Measurements from ENCODE around the gene TMEM109.

DNA sequence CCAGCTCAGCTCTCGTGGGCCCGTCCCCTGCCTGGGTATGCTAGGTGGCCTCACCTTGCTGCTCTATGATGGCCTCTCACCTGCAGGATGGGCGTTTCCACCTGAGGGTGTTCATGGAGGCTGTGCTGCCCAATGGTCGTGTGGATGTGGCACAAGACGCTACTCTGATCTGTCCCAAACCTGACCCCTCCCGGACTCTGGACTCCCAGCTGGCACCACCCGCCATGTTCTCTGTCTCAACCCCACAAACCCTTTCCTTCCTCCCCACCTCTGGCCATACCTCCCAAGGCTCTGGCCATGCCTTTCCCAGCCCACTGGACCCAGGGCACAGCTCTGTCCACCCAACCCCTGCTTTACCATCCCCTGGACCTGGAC is 44.5 kb upstream of the TMEM109 start:
- TF ChIP-seq POLR2A (IDR thresholded peaks at IDR 0.05; ENCODE audit: low read depth, low read length) (no peak), BHLHE40 (IDR thresholded peaks at IDR 0.05; ENCODE audit: low read depth, low read length) (no peak), CHD1 (IDR thresholded peaks at IDR 0.05; ENCODE audit: low read depth, low read length) (no peak), RCOR1 (IDR thresholded peaks at IDR 0.05; ENCODE audit: insufficient replicate concordance, low read length) (no peak), SMC3 (IDR thresholded peaks at IDR 0.05; ENCODE audit: low read depth, low read length) (no peak), RAD21 (IDR thresholded peaks at IDR 0.05; ENCODE audit: low read length) (no peak), RFX5 (IDR thresholded peaks at IDR 0.05; ENCODE audit: low read depth, low read length) (no peak), CEBPB (IDR thresholded peaks at IDR 0.05; ENCODE audit: low read depth, low read length) (no peak), MAZ (IDR thresholded peaks at IDR 0.05; ENCODE audit: borderline replicate concordance, low read depth, low read length) (no peak), MAFK (IDR thresholded peaks at IDR 0.05; ENCODE audit: low read depth, low read length) (no peak)
- TF ChIP-seq, protein P1, sequence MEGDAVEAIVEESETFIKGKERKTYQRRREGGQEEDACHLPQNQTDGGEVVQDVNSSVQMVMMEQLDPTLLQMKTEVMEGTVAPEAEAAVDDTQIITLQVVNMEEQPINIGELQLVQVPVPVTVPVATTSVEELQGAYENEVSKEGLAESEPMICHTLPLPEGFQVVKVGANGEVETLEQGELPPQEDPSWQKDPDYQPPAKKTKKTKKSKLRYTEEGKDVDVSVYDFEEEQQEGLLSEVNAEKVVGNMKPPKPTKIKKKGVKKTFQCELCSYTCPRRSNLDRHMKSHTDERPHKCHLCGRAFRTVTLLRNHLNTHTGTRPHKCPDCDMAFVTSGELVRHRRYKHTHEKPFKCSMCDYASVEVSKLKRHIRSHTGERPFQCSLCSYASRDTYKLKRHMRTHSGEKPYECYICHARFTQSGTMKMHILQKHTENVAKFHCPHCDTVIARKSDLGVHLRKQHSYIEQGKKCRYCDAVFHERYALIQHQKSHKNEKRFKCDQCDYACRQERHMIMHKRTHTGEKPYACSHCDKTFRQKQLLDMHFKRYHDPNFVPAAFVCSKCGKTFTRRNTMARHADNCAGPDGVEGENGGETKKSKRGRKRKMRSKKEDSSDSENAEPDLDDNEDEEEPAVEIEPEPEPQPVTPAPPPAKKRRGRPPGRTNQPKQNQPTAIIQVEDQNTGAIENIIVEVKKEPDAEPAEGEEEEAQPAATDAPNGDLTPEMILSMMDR (conservative IDR thresholded peaks at IDR 0.05; ENCODE audit: low read depth, low read length) = no peak
- TF ChIP-seq, protein P2, sequence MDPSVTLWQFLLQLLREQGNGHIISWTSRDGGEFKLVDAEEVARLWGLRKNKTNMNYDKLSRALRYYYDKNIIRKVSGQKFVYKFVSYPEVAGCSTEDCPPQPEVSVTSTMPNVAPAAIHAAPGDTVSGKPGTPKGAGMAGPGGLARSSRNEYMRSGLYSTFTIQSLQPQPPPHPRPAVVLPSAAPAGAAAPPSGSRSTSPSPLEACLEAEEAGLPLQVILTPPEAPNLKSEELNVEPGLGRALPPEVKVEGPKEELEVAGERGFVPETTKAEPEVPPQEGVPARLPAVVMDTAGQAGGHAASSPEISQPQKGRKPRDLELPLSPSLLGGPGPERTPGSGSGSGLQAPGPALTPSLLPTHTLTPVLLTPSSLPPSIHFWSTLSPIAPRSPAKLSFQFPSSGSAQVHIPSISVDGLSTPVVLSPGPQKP (IDR thresholded peaks at IDR 0.05; ENCODE audit: borderline replicate concordance, low read depth, low read length) = no peak
